DND-41 (cell line): ENCODE data around the gene SLC16A12.
"Not testable (repeated sequence)": the region's sequence is repeated elsewhere in the genome, so short reads cannot be mapped to it uniquely, and the experiment has no call there.

ENCODE experiments used
- ATAC-seq: fragments of 200-7000 bp; cut with Tn5 transposase; 3 replicates; pipeline ENCODE4 v1.9.1; 2021; ENCODE audit warnings: low read depth; ENCODE audit not compliant: insufficient read depth
- DNase-seq: peaks from one replicate; pipeline ENCODE4 v3.0.0-alpha.2; 2020
- H2AFZ ChIP-seq: 2 replicates; pipeline ENCODE4 v1.6.0; 2012; ENCODE audit warnings: low read depth, low read length
- H3K27ac ChIP-seq: 2 replicates; pipeline ENCODE4 v1.5.1; 2012; ENCODE audit warnings: low read length, inconsistent platforms
- H3K27me3 ChIP-seq: fragments of 200-600 bp; sonication (generic); 2 replicates; pipeline ENCODE4 v1.6.0; 2012; ENCODE audit warnings: low read length, mild to moderate bottlenecking, inconsistent platforms; ENCODE audit not compliant: insufficient read depth, poor library complexity
- H3K36me3 ChIP-seq: 2 replicates; pipeline ENCODE4 v1.5.1; 2012; ENCODE audit warnings: low read length, inconsistent platforms; ENCODE audit not compliant: insufficient read depth
- H3K4me1 ChIP-seq: 2 replicates; pipeline ENCODE4 v1.5.1; 2012; ENCODE audit warnings: mild to moderate bottlenecking, low read length; ENCODE audit not compliant: insufficient read depth
- H3K4me2 ChIP-seq: 2 replicates; pipeline ENCODE4 v1.6.0; 2012; ENCODE audit warnings: mild to moderate bottlenecking, moderate library complexity, low read length, inconsistent platforms; ENCODE audit not compliant: insufficient read depth
- H3K4me3 ChIP-seq, 2 experiments: fragments of 200-600 bp in 1 of 2; shearing (Covaris generic) in 1 of 2; 2 replicates each; pipeline ENCODE4 v1.5.1; 2012 to 2016; ENCODE audit warnings: inconsistent platforms in 2 of 2, low read length in 2 of 2, mild to moderate bottlenecking in 2 of 2, low read depth in 1 of 2, moderate library complexity in 1 of 2
- H3K79me2 ChIP-seq: 2 replicates; pipeline ENCODE4 v1.6.0; 2012; ENCODE audit warnings: low read length, inconsistent platforms; ENCODE audit not compliant: insufficient read depth
- H3K9ac ChIP-seq: 2 replicates; pipeline ENCODE4 v1.6.0; 2012; ENCODE audit warnings: low read depth, mild to moderate bottlenecking, inconsistent platforms, low read length, moderate library complexity
- H3K9me3 ChIP-seq: 2 replicates; pipeline ENCODE4 v1.5.1; 2012; ENCODE audit warnings: low read length, moderate library complexity, mild to moderate bottlenecking, inconsistent platforms; ENCODE audit not compliant: insufficient read depth, severe bottlenecking
- H4K20me1 ChIP-seq: 2 replicates; pipeline ENCODE4 v1.6.0; 2012; ENCODE audit warnings: low read length; ENCODE audit not compliant: insufficient read depth
- CTCF ChIP-seq: IDR thresholded peaks from 2 replicates; pipeline ENCODE4 v1.5.1; 2012; ENCODE audit warnings: borderline replicate concordance, low read length, moderate library complexity, mild to moderate bottlenecking; ENCODE audit not compliant: poor library complexity, severe bottlenecking; ENCODE audit errors: extremely low read depth
- EZH2 ChIP-seq: IDR thresholded peaks from 3 replicates; pipeline ENCODE4 v1.6.1; 2012; ENCODE audit warnings: borderline replicate concordance, low read depth, mild to moderate bottlenecking, moderate library complexity, low read length, inconsistent platforms; ENCODE audit not compliant: severe bottlenecking

Gene SLC16A12

GRCh38 chr10:89393898-89394297, 141.5 kb downstream of the SLC16A12 start:
- Histone ChIP-seq H2AFZ (no peak overlapping the region), H3K9me3 (no peaks in the 10 kb centered on the region), H4K20me1 (no peaks in the 10 kb centered on the region), H3K27ac (no peak overlapping the region), H3K27me3 (no peaks in the 10 kb centered on the region), H3K4me3 (no peak overlapping the region), H3K4me1 (peaks cover 19% of the 10 kb centered on the region), H3K4me2 (no peak overlapping the region), H3K79me2 (no peaks in the 10 kb centered on the region), H3K36me3 (no peaks in the 10 kb centered on the region), H3K9ac (no peak overlapping the region)
- TF ChIP-seq CTCF (no peak), EZH2 (no peak)
- no peak for ATAC-seq
- no peak for DNase-seq

GRCh38 chr10:89392974-89393373, 142.4 kb downstream of the SLC16A12 start:
- Histone ChIP-seq H3K9ac (peak overlapping the region; percentile 57), H3K9me3 (no peaks in the 10 kb centered on the region), H3K4me2 (peak overlapping the region; percentile 73), H3K4me3 (peak overlapping the region; percentile 49 to 64; a peak in 3 of 4 replicates), H3K79me2 (no peaks in the 10 kb centered on the region), H3K36me3 (no peaks in the 10 kb centered on the region), H3K27ac (peak overlapping the region; percentile 91), H3K27me3 (no peaks in the 10 kb centered on the region), H3K4me1 (peaks cover 19% of the 10 kb centered on the region), H4K20me1 (no peaks in the 10 kb centered on the region), H2AFZ (peak overlapping the region; percentile 72)
- DNase-seq (peak; percentile 35), ATAC-seq (peak; percentile 62)
- TF ChIP-seq EZH2 = no peak
- TF ChIP-seq CTCF = no peak

GRCh38 chr10:89391907-89392756, 143.3 kb downstream of the SLC16A12 start, which contains the start of gene IFIT1:
IFIT1 (plus strand) TSS chr10:89392623; CDS start chr10:89392713, 90 bp downstream.
- peak; percentile 98 for ATAC-seq
- H3K27me3 ChIP-seq = no peaks in the 10 kb centered on the region
- no peaks in the 10 kb centered on the region for H3K79me2 ChIP-seq
- peak within 1 kb of the TSS; percentile 91 for H3K27ac ChIP-seq
- no peaks in the 10 kb centered on the region for H3K36me3 ChIP-seq
- peak within 1 kb of the TSS; percentile 57 for H3K9ac ChIP-seq
- peak within 1 kb of the TSS; percentile 49 to 64 for H3K4me3 ChIP-seq
- TF ChIP-seq EZH2 (no peak), CTCF (peak; percentile 24)
- peak; percentile 76 for DNase-seq
- peak within 1 kb of the TSS; percentile 73 for H3K4me2 ChIP-seq
- peak within 1 kb of the TSS; percentile 94 for H2AFZ ChIP-seq
- H4K20me1 ChIP-seq = no peaks in the 10 kb centered on the region
- H3K4me1 ChIP-seq = peaks cover 19% of the 10 kb centered on the region
- H3K9me3 ChIP-seq = no peaks in the 10 kb centered on the region

- not testable (repeated sequence) for ATAC-seq, H3K9ac ChIP-seq, H3K4me2 ChIP-seq, H4K20me1 ChIP-seq, H2AFZ ChIP-seq, H3K27ac ChIP-seq, H3K4me3 ChIP-seq, H3K27me3 ChIP-seq, H3K79me2 ChIP-seq, DNase-seq, H3K36me3 ChIP-seq, H3K9me3 ChIP-seq
- H3K4me1 ChIP-seq = peaks cover 19% of the 10 kb centered on the region
These were observed 144.2 kb downstream of the SLC16A12 start for GRCh38 chr10:89391226-89391576.
